ENCODE results near the gene SYT17. TPM values are rescaled to one million over a fixed set of nuclear protein-coding genes. Genes with fewer than 3 reads are reported as not detected.

Gene SYT17
- total RNA-seq, 4 donors from 2014 or later, result 4.2 to 9.0 (median 6.3) TPM

DNA sequence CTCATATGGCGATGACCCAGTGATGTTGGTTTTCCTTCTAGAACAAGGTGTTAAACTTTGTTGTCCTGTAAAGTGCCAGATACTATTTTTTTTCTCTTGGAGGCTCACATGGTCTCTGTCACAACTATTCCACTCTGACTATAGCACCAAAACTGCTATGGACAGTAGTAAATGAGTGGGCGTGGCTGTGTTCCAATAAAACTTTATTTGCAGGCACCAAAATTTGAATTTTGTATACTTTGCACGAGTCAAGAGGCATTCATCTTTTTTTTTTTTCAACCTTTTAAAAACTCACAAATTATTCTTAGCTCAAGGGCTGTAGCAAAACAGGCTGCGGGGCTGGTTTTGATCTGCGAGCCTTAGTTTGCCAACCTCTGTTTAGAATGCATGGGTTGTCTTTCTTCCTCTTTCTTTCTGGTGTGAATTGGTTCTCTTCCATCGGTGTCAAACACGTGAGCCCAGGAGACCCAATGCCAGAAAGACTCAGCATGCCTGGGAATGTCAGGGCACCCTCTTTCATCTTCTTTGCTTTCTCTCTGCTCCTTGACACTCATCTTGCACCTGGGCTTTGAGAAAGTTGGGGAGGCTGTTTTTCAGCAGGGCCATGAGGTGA, 2.1 kb downstream of the SYT17 start:
- Histone ChIP-seq H3K27ac (no peak overlapping the region), H3K9me3 (no peaks in the 10 kb centered on the region), H3K36me3 (no peaks in the 10 kb centered on the region), H3K27me3 (peaks cover 32% of the 10 kb centered on the region), H3K4me1 (peaks cover 0 to 28% (median 5%) of the 10 kb centered on the region in 3 donors), H3K4me3 (no peak overlapping the region)
- TF ChIP-seq POLR2A (IDR thresholded peaks at IDR 0.05), result no peak
- no peak for TF ChIP-seq POLR2AphosphoS5 (IDR thresholded peaks at IDR 0.05)
- TF ChIP-seq, protein P1, sequence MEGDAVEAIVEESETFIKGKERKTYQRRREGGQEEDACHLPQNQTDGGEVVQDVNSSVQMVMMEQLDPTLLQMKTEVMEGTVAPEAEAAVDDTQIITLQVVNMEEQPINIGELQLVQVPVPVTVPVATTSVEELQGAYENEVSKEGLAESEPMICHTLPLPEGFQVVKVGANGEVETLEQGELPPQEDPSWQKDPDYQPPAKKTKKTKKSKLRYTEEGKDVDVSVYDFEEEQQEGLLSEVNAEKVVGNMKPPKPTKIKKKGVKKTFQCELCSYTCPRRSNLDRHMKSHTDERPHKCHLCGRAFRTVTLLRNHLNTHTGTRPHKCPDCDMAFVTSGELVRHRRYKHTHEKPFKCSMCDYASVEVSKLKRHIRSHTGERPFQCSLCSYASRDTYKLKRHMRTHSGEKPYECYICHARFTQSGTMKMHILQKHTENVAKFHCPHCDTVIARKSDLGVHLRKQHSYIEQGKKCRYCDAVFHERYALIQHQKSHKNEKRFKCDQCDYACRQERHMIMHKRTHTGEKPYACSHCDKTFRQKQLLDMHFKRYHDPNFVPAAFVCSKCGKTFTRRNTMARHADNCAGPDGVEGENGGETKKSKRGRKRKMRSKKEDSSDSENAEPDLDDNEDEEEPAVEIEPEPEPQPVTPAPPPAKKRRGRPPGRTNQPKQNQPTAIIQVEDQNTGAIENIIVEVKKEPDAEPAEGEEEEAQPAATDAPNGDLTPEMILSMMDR (IDR thresholded peaks at IDR 0.05), result no peak
- TF ChIP-seq EP300 (IDR thresholded peaks at IDR 0.05), result no peak
- ATAC-seq, result no peak
- 68% methylated on average over 5 to 7 of the region's 7 CpGs for WGBS, 2 donors (ENCODE audit: low coverage in 1 of 2)

DNA sequence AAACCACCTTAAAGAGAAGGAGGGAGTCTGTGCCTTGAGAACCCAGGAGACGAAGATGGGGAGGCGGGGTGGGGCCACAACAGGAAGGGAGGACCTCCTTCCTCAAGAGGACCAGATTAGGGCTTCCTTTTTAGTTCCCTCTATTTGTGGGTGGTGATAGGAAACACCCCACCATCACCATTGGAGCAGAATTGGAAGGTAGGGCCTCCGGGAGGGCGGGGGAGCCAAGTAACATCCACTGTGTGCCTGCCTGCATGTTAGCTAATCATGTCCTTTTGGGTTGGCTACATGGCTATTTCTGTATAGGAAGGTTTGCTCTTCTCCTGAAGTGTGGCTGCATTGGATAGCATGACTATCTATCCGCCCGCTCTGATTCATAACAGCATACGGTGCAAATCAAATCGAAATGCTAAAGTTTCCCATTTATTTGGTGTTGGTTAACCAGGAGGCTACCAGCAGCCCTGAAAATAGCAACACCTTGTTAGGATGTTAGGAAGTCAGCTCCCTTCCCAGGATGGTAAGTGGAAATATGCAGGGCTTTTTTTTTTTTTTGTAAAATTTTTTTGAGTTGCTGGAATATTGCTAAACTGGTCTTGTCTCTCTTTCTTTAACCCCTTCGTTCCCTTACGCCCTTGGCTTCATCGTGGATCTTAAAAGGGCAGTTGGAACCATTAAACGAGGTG, 4.2 kb downstream of the SYT17 start:
- TF ChIP-seq, protein P1 (IDR thresholded peaks at IDR 0.05), result no peak
- TF ChIP-seq EP300 (IDR thresholded peaks at IDR 0.05), result no peak
- no peak for TF ChIP-seq POLR2AphosphoS5 (IDR thresholded peaks at IDR 0.05)
- TF ChIP-seq POLR2A (IDR thresholded peaks at IDR 0.05), result no peak
- Histone ChIP-seq H3K27ac (no peak overlapping the region), H3K4me3 (no peak overlapping the region), H3K36me3 (no peaks in the 10 kb centered on the region), H3K27me3 (peaks cover 28% of the 10 kb centered on the region), H3K4me1 (peaks cover 0 to 25% (median 5%) of the 10 kb centered on the region in 3 donors), H3K9me3 (no peaks in the 10 kb centered on the region)
- 52 to 76% methylated on average over 2 to 10 of the region's 12 CpGs for WGBS, 2 donors (ENCODE audit: low coverage in 1 of 2)
- ATAC-seq, result no peak

DNA sequence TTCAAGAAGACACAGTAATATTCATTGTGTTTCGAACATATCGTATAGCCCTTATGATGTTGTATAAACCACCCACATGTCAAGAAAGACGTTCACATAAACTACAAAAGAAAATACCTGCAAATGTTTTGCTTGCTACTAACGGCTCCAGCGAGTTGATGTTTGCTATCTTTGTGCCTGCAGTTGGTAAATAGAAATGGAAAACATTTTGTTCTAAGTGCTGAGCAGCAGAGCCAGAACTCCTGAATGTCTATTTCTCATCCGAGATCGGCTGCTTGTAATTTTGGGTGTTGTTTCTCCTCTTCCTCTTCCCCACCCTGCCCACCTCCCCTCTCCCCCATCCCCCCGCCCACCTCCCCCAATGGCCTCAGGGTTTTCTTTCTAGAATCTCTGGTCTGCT, 5.0 kb downstream of the SYT17 start:
- H3K27ac ChIP-seq, result no peak overlapping the region
- peaks cover 21% of the 10 kb centered on the region for H3K27me3 ChIP-seq
- no peak for ATAC-seq
- WGBS, 2 donors (ENCODE audit: low coverage in 1 of 2), result 39 to 66% methylated on average over 7 to 8 of the region's 8 CpGs
- H3K9me3 ChIP-seq, result no peaks in the 10 kb centered on the region
- no peak for TF ChIP-seq EP300 (IDR thresholded peaks at IDR 0.05)
- no peak for TF ChIP-seq POLR2AphosphoS5 (IDR thresholded peaks at IDR 0.05)
- no peak for TF ChIP-seq POLR2A (IDR thresholded peaks at IDR 0.05)
- H3K4me3 ChIP-seq, result no peak overlapping the region
- H3K36me3 ChIP-seq, result no peaks in the 10 kb centered on the region
- H3K4me1 ChIP-seq, result peaks cover 0 to 17% (median 1%) of the 10 kb centered on the region in 3 donors

DNA sequence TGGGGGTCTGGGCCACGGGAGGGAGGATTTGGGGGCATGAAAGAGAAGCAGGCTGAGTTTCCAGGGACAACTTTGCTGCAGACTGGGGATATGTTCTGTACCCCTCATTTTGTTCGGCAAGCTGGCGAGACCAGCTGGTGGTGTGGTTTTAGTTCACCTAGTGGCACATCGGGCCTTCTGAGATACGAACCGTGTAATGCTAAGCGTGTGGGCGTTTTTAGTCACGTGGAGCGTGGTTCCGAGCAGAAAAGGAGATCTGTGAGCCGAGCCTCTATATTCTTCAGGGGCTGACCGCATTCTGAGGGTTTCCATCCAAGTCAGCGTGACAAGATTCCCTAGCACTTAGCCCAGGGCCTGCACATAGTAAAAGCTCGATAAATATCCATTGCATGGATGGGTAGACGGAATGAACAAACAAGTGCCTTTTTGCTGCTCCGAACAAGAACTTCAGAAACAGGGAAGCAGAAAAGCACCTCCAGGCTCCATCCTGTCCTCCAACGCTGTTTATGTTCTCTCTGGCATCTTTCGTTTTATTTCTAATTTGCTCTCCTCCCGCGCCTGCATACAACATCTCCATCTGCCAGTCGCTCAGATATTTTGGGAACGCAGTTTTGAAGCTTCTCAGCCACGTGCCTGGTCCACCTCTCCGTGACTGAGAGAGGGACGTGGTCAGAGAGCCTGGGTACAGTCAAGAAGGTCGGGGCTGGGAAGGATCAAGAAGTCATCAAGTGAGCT, 5.8 kb downstream of the SYT17 start:
- WGBS, 2 donors (ENCODE audit: low coverage in 1 of 2), result 81 to 86% methylated on average over 11 to 19 of the region's 27 CpGs
- ATAC-seq, result no peak

DNA sequence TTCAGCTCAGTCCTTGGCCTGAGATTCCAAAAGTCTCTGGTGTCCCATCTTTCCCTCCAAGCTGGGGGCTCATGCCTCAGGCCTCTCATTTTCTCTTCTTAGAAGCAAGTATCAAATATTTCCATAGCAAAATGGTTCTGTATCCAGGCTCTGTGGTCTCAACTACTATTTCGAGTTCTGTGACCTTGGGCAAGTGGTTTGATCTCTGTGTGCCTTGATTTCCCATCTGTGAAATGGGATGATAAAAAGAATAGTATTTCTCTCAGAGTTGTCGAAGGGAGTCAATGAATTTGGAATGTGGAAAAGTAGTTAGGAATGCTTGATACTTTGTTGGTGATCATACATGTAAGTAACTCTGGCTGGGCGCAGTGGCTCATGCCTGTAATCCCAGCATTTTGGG, 6.4 kb downstream of the SYT17 start:
- Histone ChIP-seq H3K36me3 (no peaks in the 10 kb centered on the region), H3K27ac (no peak overlapping the region), H3K27me3 (peaks cover 7% of the 10 kb centered on the region), H3K4me3 (no peak overlapping the region), H3K9me3 (no peaks in the 10 kb centered on the region), H3K4me1 (peaks cover 0 to 3% (median 0%) of the 10 kb centered on the region in 3 donors)
- no peak for ATAC-seq
- 95 to 100% methylated on average over 1 to 3 of the region's 3 CpGs for WGBS, 2 donors (ENCODE audit: low coverage in 1 of 2)
- TF ChIP-seq POLR2AphosphoS5 (IDR thresholded peaks at IDR 0.05) (no peak), EP300 (IDR thresholded peaks at IDR 0.05) (no peak), POLR2A (IDR thresholded peaks at IDR 0.05) (no peak)
- TF ChIP-seq, protein P1 (IDR thresholded peaks at IDR 0.05), result no peak

More for the DNA sequence above, 5.8 kb downstream of the SYT17 start:
- no peak overlapping the region for H3K27ac ChIP-seq
- peaks cover 13% of the 10 kb centered on the region for H3K27me3 ChIP-seq
- no peaks in the 10 kb centered on the region for H3K36me3 ChIP-seq
- TF ChIP-seq POLR2A (IDR thresholded peaks at IDR 0.05), result no peak
- no peak for TF ChIP-seq POLR2AphosphoS5 (IDR thresholded peaks at IDR 0.05)
- TF ChIP-seq, protein P1 (IDR thresholded peaks at IDR 0.05), result no peak
- no peak for TF ChIP-seq EP300 (IDR thresholded peaks at IDR 0.05)
- H3K9me3 ChIP-seq, result no peaks in the 10 kb centered on the region
- peaks cover 0 to 9% (median 0%) of the 10 kb centered on the region in 3 donors for H3K4me1 ChIP-seq
- no peak overlapping the region for H3K4me3 ChIP-seq
